NCI-H526 treated with DMSO at 0.1 percent for 48 hours (cell line): ENCODE data around the gene VPS33A.
"Not testable (repeated sequence)": the region's sequence is repeated elsewhere in the genome, so short reads cannot be mapped to it uniquely, and the experiment has no call there.

ENCODE experiments used
- DNase-seq: peaks from one replicate; lab custom pipeline; 2025; lab: John Stamatoyannopoulos, UW

Gene VPS33A

GRCh38 chr12:122204167-122205052 lies 61.9 kb downstream of the VPS33A start:
- DNase-seq, result peak; percentile 13

GRCh38 chr12:122203301-122204166 lies 62.8 kb downstream of the VPS33A start, which contains the start of gene B3GNT4:
TSS of gene B3GNT4 (plus strand) at chr12:122203709. CDS start at chr12:122204619, 910 bp downstream.
- DNase-seq, result peak; percentile 49

- DNase-seq, result not testable (repeated sequence)
Measured at GRCh38 chr12:122202811-122203210, 63.5 kb downstream of the VPS33A start.

- DNase-seq, result no peak
Measured at GRCh38 chr12:122202017-122202416, 64.3 kb downstream of the VPS33A start.

- DNase-seq, result no peak
Measured at GRCh38 chr12:122201381-122201780, 64.9 kb downstream of the VPS33A start.

- DNase-seq, result no peak
Measured at GRCh38 chr12:122200541-122201175, 65.6 kb downstream of the VPS33A start.

GRCh38 chr12:122199484-122200355 lies 66.6 kb downstream of the VPS33A start:
- DNase-seq, result no peak

- DNase-seq, result no peak
Measured at GRCh38 chr12:122197612-122197966, 68.7 kb downstream of the VPS33A start.

- no peak for DNase-seq
Measured at GRCh38 chr12:122195405-122195804, 70.9 kb downstream of the VPS33A start.

- no peak for DNase-seq
Measured at GRCh38 chr12:122194804-122195203, 71.5 kb downstream of the VPS33A start.

GRCh38 chr12:122192441-122192840 lies 73.9 kb downstream of the VPS33A start:
- no peak for DNase-seq

- peak; percentile 19 for DNase-seq
Measured at GRCh38 chr12:122190842-122191668, 75.2 kb downstream of the VPS33A start.

- no peak for DNase-seq
Measured at GRCh38 chr12:122189626-122190475, 76.4 kb downstream of the VPS33A start.

- no peak for DNase-seq
Measured at GRCh38 chr12:122187466-122187865, 78.8 kb downstream of the VPS33A start.

GRCh38 chr12:122185494-122186082 lies 80.7 kb downstream of the VPS33A start:
- DNase-seq, result no peak

GRCh38 chr12:122185079-122185478 lies 81.2 kb downstream of the VPS33A start:
- no peak for DNase-seq

GRCh38 chr12:122184517-122184916 lies 81.8 kb downstream of the VPS33A start:
- no peak for DNase-seq

- DNase-seq, result no peak
Measured at GRCh38 chr12:122183588-122183940, 82.7 kb downstream of the VPS33A start.
